ENCODE results near the gene IGF2BP3. TPM values are rescaled to one million over a fixed set of nuclear protein-coding genes. Genes with fewer than 3 reads are reported as not detected.
A peak's percentile ranks its signal among the peaks of the same experiment; 100 is the strongest.

IGF2BP3 gene
- total RNA-seq, 1 donor from 2014 or later, result 47.0 TPM

DNA sequence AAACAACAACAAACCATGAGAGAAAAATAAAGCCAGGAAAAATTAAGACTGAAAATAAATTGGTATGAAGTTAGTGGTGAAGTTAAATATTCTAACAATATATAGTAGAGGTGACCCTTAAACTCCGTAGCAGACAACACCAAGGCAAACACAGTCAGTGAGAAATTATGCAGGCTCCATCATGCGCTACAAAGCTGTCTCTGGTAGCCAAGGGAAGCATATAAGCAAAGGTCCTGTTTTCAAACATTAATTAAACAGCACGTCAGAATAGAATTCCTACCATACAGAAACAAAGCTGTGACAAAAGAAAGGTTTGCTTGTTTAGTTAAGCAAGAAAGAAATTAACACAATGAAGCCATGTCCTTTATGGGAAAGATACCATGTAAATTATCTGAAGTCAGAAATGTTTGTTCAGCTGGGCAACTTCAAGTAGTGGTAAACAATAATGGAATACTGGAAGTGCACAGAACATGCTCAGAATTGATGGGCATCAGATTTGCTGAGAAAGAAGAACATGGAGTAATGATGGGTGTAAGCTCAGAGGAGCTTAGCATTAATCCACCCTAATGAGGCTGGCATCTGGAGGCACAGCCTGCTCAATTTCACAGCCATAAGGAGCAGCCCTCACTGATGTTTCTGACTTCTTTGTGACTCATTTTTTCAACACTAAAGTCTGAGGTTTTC lies 75.7 kb downstream of the IGF2BP3 start:
- H3K9me3 Mint-ChIP-seq (ENCODE audit: unreplicated experiment), result no peaks in the 10 kb centered on the region
- H3K4me1 Mint-ChIP-seq (ENCODE audit: low read depth, unreplicated experiment), result peaks cover 6% of the 10 kb centered on the region
- no peak overlapping the region for H3K4me3 Mint-ChIP-seq (ENCODE audit: unreplicated experiment)
- peak overlapping the region; percentile 95 for H3K27ac Mint-ChIP-seq (ENCODE audit: unreplicated experiment)
- H3K27me3 Mint-ChIP-seq (ENCODE audit: unreplicated experiment), result no peaks in the 10 kb centered on the region
- no peak for DNase-seq
- no peaks in the 10 kb centered on the region for H3K36me3 Mint-ChIP-seq (ENCODE audit: unreplicated experiment)
- no peak for TF ChIP-seq CTCF (IDR thresholded peaks at IDR 0.05; ENCODE audit: partially characterized antibody, unreplicated experiment)

DNA sequence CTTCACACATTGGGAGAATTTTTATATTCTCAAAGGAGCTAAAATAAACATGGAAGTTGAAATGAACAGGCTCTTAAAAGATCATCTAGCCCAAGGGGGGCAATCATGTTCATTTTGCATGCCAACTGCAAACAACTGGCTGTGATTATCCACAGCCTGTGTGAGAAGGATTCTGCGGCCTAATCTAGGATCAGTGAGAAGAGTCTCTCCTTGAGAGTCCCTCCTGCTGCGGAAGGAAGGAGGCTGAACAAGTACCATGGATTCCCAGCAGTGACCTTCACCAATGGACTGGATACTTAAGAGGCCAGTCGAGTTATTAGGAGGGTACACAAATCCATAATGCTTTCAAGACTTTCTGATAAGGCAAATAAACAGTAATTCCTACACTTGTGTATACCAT lies 76.7 kb downstream of the IGF2BP3 start:
- Mint-ChIP-seq H3K4me3 (ENCODE audit: unreplicated experiment) (no peak overlapping the region), H3K4me1 (ENCODE audit: low read depth, unreplicated experiment) (peaks cover 6% of the 10 kb centered on the region), H3K27ac (ENCODE audit: unreplicated experiment) (no peak overlapping the region), H3K36me3 (ENCODE audit: unreplicated experiment) (no peaks in the 10 kb centered on the region), H3K9me3 (ENCODE audit: unreplicated experiment) (no peaks in the 10 kb centered on the region), H3K27me3 (ENCODE audit: unreplicated experiment) (no peaks in the 10 kb centered on the region)
- no peak for DNase-seq
- no peak for TF ChIP-seq CTCF (IDR thresholded peaks at IDR 0.05; ENCODE audit: partially characterized antibody, unreplicated experiment)

DNA sequence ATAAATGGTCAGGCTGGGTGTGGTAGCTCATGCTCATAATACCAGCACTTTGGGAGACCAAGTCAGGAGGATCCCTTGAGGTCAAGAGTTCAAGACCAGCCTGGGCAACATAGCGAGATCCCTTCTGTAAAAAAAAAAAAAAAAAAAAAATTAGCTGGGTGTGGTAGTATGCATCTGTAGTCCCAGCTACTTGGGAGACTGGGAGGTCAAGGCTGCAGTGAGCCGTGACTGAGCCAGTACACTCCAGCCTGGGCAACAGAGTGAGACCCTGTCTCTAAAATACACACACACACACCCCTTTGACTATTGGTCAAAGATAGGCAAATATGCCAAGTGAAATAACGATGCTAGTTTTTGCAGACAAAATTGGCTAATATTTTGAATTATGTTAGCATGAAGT lies 80.6 kb downstream of the IGF2BP3 start:
- TF ChIP-seq CTCF (IDR thresholded peaks at IDR 0.05; ENCODE audit: partially characterized antibody, unreplicated experiment), result no peak
- Mint-ChIP-seq H3K4me1 (ENCODE audit: low read depth, unreplicated experiment) (peaks cover 5% of the 10 kb centered on the region), H3K27me3 (ENCODE audit: unreplicated experiment) (no peaks in the 10 kb centered on the region), H3K4me3 (ENCODE audit: unreplicated experiment) (no peak overlapping the region), H3K36me3 (ENCODE audit: unreplicated experiment) (no peaks in the 10 kb centered on the region), H3K9me3 (ENCODE audit: unreplicated experiment) (no peaks in the 10 kb centered on the region), H3K27ac (ENCODE audit: unreplicated experiment) (no peak overlapping the region)
- no peak for DNase-seq

DNA sequence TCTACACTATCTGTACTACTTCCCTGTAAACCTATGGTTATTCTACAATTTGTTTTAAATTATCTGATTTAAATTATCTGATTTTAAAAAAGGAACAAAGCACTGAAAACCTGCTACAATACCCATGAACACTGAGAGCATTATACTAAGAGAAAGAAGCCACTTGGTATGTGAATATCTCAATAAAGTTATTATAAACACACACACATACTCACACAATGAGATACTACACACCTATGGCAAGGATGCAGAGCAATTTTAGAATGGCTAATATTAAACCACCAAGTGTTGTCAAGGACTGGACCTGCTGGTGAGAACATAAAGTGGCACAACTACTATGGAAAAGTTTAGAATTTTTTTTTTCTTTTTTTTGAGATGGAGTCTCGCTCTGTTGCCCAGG lies 82.7 kb downstream of the IGF2BP3 start:
- no peak for DNase-seq
- no peak for TF ChIP-seq CTCF (IDR thresholded peaks at IDR 0.05; ENCODE audit: partially characterized antibody, unreplicated experiment)
- no peak overlapping the region for H3K27ac Mint-ChIP-seq (ENCODE audit: unreplicated experiment)
- no peaks in the 10 kb centered on the region for H3K27me3 Mint-ChIP-seq (ENCODE audit: unreplicated experiment)
- no peaks in the 10 kb centered on the region for H3K36me3 Mint-ChIP-seq (ENCODE audit: unreplicated experiment)
- H3K9me3 Mint-ChIP-seq (ENCODE audit: unreplicated experiment), result no peaks in the 10 kb centered on the region
- no peak overlapping the region for H3K4me3 Mint-ChIP-seq (ENCODE audit: unreplicated experiment)
- H3K4me1 Mint-ChIP-seq (ENCODE audit: low read depth, unreplicated experiment), result no peaks in the 10 kb centered on the region

DNA sequence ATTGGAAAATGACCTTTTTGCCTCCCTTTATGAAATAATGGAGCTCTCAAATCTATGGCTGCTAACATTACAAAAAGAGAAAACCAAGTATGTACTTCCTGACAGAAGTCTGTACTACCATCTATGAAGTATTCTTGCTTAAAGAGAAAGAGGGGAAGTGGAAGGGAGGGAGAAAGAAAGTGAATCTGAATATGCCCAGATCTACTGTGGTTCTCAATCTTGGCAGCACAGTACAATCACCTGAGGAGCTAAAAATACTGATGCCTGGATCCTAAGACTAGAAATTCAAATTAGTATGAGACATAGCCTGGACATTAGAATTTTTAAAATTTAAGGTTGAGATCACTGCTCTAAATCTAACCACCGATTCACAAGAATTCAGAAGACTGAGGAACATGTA lies 85.2 kb downstream of the IGF2BP3 start:
- no peak for DNase-seq
- Mint-ChIP-seq H3K9me3 (ENCODE audit: unreplicated experiment) (peaks cover 2% of the 10 kb centered on the region), H3K4me3 (ENCODE audit: unreplicated experiment) (no peak overlapping the region), H3K27ac (ENCODE audit: unreplicated experiment) (no peak overlapping the region), H3K4me1 (ENCODE audit: low read depth, unreplicated experiment) (no peaks in the 10 kb centered on the region), H3K36me3 (ENCODE audit: unreplicated experiment) (no peaks in the 10 kb centered on the region), H3K27me3 (ENCODE audit: unreplicated experiment) (no peaks in the 10 kb centered on the region)
- TF ChIP-seq CTCF (IDR thresholded peaks at IDR 0.05; ENCODE audit: partially characterized antibody, unreplicated experiment), result no peak

Measured in glutamatergic neuron (in vitro differentiated cells).